HEK293 (cell line): ENCODE data around the gene TOP2A.

Source experiments
- CTCF ChIP-seq: fragments of 450-650 bp; formaldehyde crosslinking; IDR thresholded peaks from 2 replicates; pipeline ENCODE4 v1.5.1; 2016; ENCODE audit warnings: missing biosample characterization, missing genetic modification characterization
- HOXC10 ChIP-seq: sonication (generic); formaldehyde crosslinking; IDR thresholded peaks from 2 replicates; pipeline ENCODE4 v1.8.1; 2023; ENCODE audit warnings: mild to moderate bottlenecking, missing genetic modification reagents
- MZF1 ChIP-seq: fragments of 450-650 bp; formaldehyde crosslinking; IDR thresholded peaks from 2 replicates; pipeline ENCODE4 v1.5.1; 2017; ENCODE audit warnings: missing biosample characterization, missing genetic modification characterization, borderline replicate concordance
- PRDM10 ChIP-seq: fragments of 450-650 bp; formaldehyde crosslinking; IDR thresholded peaks from 2 replicates; pipeline ENCODE4 v1.5.1; 2016; ENCODE audit warnings: missing biosample characterization, missing genetic modification characterization
- ZBTB6 ChIP-seq: fragments of 450-650 bp; formaldehyde crosslinking; IDR thresholded peaks from 2 replicates; pipeline ENCODE4 v1.5.1; 2017; ENCODE audit warnings: missing biosample characterization, missing genetic modification characterization
- ZNF223 ChIP-seq: fragments of 450-650 bp; formaldehyde crosslinking; IDR thresholded peaks from 2 replicates; pipeline ENCODE4 v1.5.1; 2016; ENCODE audit warnings: missing biosample characterization, missing genetic modification characterization
- ZNF23 ChIP-seq: fragments of 450-650 bp; formaldehyde crosslinking; IDR thresholded peaks from 2 replicates; pipeline ENCODE4 v1.5.1; 2016; ENCODE audit warnings: missing biosample characterization, missing genetic modification characterization, borderline replicate concordance
- ZNF292 ChIP-seq: fragments of 450-650 bp; formaldehyde crosslinking; IDR thresholded peaks from 2 replicates; pipeline ENCODE4 v1.5.1; 2016; ENCODE audit warnings: low read depth, missing biosample characterization, missing genetic modification characterization, borderline replicate concordance
- ZNF585B ChIP-seq: fragments of 450-650 bp; formaldehyde crosslinking; IDR thresholded peaks from 2 replicates; pipeline ENCODE4 v1.5.1; 2016; ENCODE audit warnings: missing biosample characterization, missing genetic modification characterization
- TF ChIP-seq, protein P1 (sequence below): IDR thresholded peaks from 2 replicates; pipeline ENCODE4 v1.6.1; 2011; ENCODE audit warnings: mild to moderate bottlenecking, low read depth, low read length, borderline replicate concordance
- TF ChIP-seq, protein P2 (sequence below): fragments of 450-650 bp; formaldehyde crosslinking; IDR thresholded peaks from 2 replicates; pipeline ENCODE4 v1.5.1; 2016; ENCODE audit warnings: missing biosample characterization, missing genetic modification characterization

GRCh38 chr17:40361925-40362695 lies 55.6 kb downstream of the TOP2A start:
- TF ChIP-seq MZF1 (tag by site-specific recombination), result no peak
- TF ChIP-seq HOXC10 (CRISPR knock-in tag), result no peak
- no peak for TF ChIP-seq CTCF
- TF ChIP-seq, protein P1, sequence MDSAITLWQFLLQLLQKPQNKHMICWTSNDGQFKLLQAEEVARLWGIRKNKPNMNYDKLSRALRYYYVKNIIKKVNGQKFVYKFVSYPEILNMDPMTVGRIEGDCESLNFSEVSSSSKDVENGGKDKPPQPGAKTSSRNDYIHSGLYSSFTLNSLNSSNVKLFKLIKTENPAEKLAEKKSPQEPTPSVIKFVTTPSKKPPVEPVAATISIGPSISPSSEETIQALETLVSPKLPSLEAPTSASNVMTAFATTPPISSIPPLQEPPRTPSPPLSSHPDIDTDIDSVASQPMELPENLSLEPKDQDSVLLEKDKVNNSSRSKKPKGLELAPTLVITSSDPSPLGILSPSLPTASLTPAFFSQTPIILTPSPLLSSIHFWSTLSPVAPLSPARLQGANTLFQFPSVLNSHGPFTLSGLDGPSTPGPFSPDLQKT, result no peak
- TF ChIP-seq ZNF223 (tag by site-specific recombination), result no peak
- no peak for TF ChIP-seq ZBTB6
- no peak for TF ChIP-seq PRDM10
- TF ChIP-seq, protein P2, sequence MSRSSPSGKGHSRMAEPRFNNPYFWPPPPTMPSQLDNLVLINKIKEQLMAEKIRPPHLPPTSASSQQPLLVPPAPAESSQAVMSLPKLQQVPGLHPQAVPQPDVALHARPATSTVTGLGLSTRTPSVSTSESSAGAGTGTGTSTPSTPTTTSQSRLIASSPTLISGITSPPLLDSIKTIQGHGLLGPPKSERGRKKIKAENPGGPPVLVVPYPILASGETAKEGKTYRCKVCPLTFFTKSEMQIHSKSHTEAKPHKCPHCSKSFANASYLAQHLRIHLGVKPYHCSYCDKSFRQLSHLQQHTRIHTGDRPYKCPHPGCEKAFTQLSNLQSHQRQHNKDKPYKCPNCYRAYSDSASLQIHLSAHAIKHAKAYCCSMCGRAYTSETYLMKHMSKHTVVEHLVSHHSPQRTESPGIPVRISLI (tag by site-specific recombination), result no peak
- no peak for TF ChIP-seq ZNF585B (tag by site-specific recombination)
- no peak for TF ChIP-seq ZNF292 (tag by site-specific recombination)
- TF ChIP-seq ZNF23, result no peak
